Measurements from ENCODE around the gene GAS6. TPM values are rescaled to one million over a fixed set of nuclear protein-coding genes. Genes with fewer than 3 reads are reported as not detected.

Gene GAS6
- total and polyA plus RNA-seq, 9 of the 15 experiments (the other 6 are each of a cell fraction or from before 2014, with no cell fraction given): 0.14 to 9.7 (median 4.7) TPM; not detected in 1

DNA sequence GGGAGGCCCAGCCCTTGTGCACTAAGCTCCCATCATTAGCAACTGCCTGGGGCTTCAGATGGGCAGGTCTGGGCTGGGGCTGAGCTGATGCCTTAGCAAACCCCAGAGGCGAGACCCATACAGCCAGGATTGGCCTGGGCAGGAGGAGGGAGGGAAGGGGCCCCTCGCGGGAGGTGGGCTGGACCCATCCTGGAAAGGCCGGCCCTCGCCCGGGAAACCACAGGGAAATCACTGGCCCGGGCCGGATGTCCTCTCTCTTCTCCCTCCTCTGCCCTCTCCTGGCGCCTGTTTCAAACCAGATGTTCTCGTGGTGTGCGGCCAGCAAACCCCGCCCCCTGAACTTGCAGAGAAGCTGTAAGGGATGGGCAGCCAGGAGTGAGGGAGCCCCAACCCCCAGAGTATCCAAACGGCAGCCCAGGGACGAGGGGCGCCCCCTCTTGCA lies 61.8 kb downstream of the GAS6 start:
- no peak overlapping the region for H3K27ac ChIP-seq (ENCODE audit: extremely low read depth, low read depth, low read length)
- no peak overlapping the region for H3K9ac ChIP-seq (ENCODE audit: insufficient read depth in 1 of 2, low read depth in 2 of 2, low read length in 2 of 2)
- DNase-seq (ENCODE audit: extremely low read depth in 1 of 4, low spot score in 3 of 4) (peak; percentile 19 to 27 (median 24)), FAIRE-seq (no peak), ATAC-seq (peak; percentile 81)
- no peak overlapping the region for H3K4me2 ChIP-seq (ENCODE audit: insufficient read depth, low read length)
- peaks cover 0 to 29% of the 10 kb centered on the region in 2 experiments; a peak in 2 of 5 replicates for H3K4me1 ChIP-seq (replicated peaks in 1 of 2; ENCODE audit: control insufficient read depth in 2 of 2, insufficient read depth in 2 of 2, low read length in 2 of 2)
- no peaks in the 10 kb centered on the region for H3K9me3 ChIP-seq (replicated peaks; ENCODE audit: control insufficient read depth, insufficient read depth, low read depth, low read length)
- peaks cover 8 to 66% of the 10 kb centered on the region in 2 experiments; a peak in 4 of 5 replicates for H3K27me3 ChIP-seq (ENCODE audit: control insufficient read depth in 2 of 2, insufficient read depth in 2 of 2, low read length in 2 of 2)
- in situ Hi-C loops (cut with MboI) (loop anchor here (5.0 kb wide), 1 partner anchor 145 kb away; the partner anchor contains the start of gene ATP4B), intact Hi-C loops (cut with micrococcal nuclease) (no loop called here)
- no peaks in the 10 kb centered on the region for H3K79me2 ChIP-seq (ENCODE audit: control insufficient read depth, insufficient read depth, low read length)
- CTCF ChIA-PET (ENCODE audit: low intra/inter-chr PET ratio): no interaction called here
- no TSS peak for BruUV-seq (replicated peaks)
- no peaks in the 10 kb centered on the region for H3K9me1 ChIP-seq (ENCODE audit: control insufficient read depth, insufficient read depth, low read length)
- no peaks in the 10 kb centered on the region for H4K20me1 ChIP-seq (replicated peaks; ENCODE audit: control insufficient read depth, insufficient read depth, low read length)
- 0% methylated on average over 4 of the region's 15 CpGs for WGBS (ENCODE audit: insufficient coverage, low coverage, missing lambda C conversion rate)
- peak; percentile 43 for TF ChIP-seq GABPA (tag; conservative IDR thresholded peaks at IDR 0.05; ENCODE audit: low read depth)
- TF ChIP-seq SNIP1 (IDR thresholded peaks at IDR 0.05; ENCODE audit: low read depth): no peak
- POLR2A ChIA-PET: no interaction called here
- H3K36me3 ChIP-seq (ENCODE audit: control insufficient read depth, insufficient read depth, low read length): no peaks in the 10 kb centered on the region
- no peak overlapping the region for H3K4me3 ChIP-seq
- no peak overlapping the region for H2AFZ ChIP-seq (ENCODE audit: low read depth, low read length)

- CTCF ChIA-PET (ENCODE audit: low intra/inter-chr PET ratio): no interaction called here
- FAIRE-seq: no peak
- ATAC-seq: no peak
- Histone ChIP-seq H3K9me3 (replicated peaks; ENCODE audit: control insufficient read depth, insufficient read depth, low read depth, low read length) (no peaks in the 10 kb centered on the region), H3K9me1 (ENCODE audit: control insufficient read depth, insufficient read depth, low read length) (no peaks in the 10 kb centered on the region), H3K4me2 (ENCODE audit: insufficient read depth, low read length) (no peak overlapping the region), H3K36me3 (ENCODE audit: control insufficient read depth, insufficient read depth, low read length) (no peaks in the 10 kb centered on the region), H3K9ac (ENCODE audit: insufficient read depth in 1 of 2, low read depth in 2 of 2, low read length in 2 of 2) (no peak overlapping the region), H3K4me1 (replicated peaks in 1 of 2; ENCODE audit: control insufficient read depth in 2 of 2, insufficient read depth in 2 of 2, low read length in 2 of 2) (peaks cover 0 to 35% of the 10 kb centered on the region in 2 experiments; a peak in 2 of 5 replicates), H3K4me3 (no peak overlapping the region), H3K79me2 (ENCODE audit: control insufficient read depth, insufficient read depth, low read length) (no peaks in the 10 kb centered on the region), H2AFZ (ENCODE audit: low read depth, low read length) (no peak overlapping the region), H4K20me1 (replicated peaks; ENCODE audit: control insufficient read depth, insufficient read depth, low read length) (no peaks in the 10 kb centered on the region), H3K27me3 (ENCODE audit: control insufficient read depth in 2 of 2, insufficient read depth in 2 of 2, low read length in 2 of 2) (peaks cover 8 to 71% of the 10 kb centered on the region in 2 experiments; a peak in 4 of 5 replicates), H3K27ac (ENCODE audit: extremely low read depth, low read depth, low read length) (no peak overlapping the region)
- BruUV-seq (replicated peaks): no TSS peak
- intact Hi-C loops (cut with micrococcal nuclease): no loop called here
- POLR2A ChIA-PET: no interaction called here
- no peak for DNase-seq (ENCODE audit: extremely low read depth in 1 of 4, low spot score in 3 of 4)
- 16% methylated on average over 20 of the region's 33 CpGs for WGBS (ENCODE audit: insufficient coverage, low coverage, missing lambda C conversion rate)
- no peak for TF ChIP-seq NCOA6 (IDR thresholded peaks at IDR 0.05)
- TF ChIP-seq ZNF274 (IDR thresholded peaks at IDR 0.05; ENCODE audit: borderline replicate concordance, low read depth, low read length): no peak
- TF ChIP-seq ZNF354B (CRISPR knock-in tag; IDR thresholded peaks at IDR 0.05): no peak
- no peak for TF ChIP-seq NR4A1 (CRISPR knock-in tag; IDR thresholded peaks at IDR 0.05)
- TF ChIP-seq NR4A1 (tag; IDR thresholded peaks at IDR 0.05): no peak
- TF ChIP-seq, protein P1, sequence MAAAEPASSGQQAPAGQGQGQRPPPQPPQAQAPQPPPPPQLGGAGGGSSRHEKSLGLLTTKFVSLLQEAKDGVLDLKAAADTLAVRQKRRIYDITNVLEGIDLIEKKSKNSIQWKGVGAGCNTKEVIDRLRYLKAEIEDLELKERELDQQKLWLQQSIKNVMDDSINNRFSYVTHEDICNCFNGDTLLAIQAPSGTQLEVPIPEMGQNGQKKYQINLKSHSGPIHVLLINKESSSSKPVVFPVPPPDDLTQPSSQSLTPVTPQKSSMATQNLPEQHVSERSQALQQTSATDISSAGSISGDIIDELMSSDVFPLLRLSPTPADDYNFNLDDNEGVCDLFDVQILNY (CRISPR knock-in tag; IDR thresholded peaks at IDR 0.05): no peak
- TF ChIP-seq FOSL1 (tag; conservative IDR thresholded peaks at IDR 0.05): no peak
- TF ChIP-seq FIP1L1 (IDR thresholded peaks at IDR 0.05; ENCODE audit: low read depth, low read length, poor library complexity, severe bottlenecking): no peak
- TF ChIP-seq HMG20A (CRISPR knock-in tag; conservative IDR thresholded peaks at IDR 0.05): no peak
- TF ChIP-seq, protein P2, sequence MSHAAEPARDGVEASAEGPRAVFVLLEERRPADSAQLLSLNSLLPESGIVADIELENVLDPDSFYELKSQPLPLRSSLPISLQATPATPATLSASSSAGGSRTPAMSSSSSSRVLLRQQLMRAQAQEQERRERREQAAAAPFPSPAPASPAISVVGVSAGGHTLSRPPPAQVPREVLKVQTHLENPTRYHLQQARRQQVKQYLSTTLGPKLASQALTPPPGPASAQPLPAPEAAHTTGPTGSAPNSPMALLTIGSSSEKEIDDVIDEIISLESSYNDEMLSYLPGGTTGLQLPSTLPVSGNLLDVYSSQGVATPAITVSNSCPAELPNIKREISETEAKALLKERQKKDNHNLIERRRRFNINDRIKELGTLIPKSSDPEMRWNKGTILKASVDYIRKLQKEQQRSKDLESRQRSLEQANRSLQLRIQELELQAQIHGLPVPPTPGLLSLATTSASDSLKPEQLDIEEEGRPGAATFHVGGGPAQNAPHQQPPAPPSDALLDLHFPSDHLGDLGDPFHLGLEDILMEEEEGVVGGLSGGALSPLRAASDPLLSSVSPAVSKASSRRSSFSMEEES (CRISPR knock-in tag; IDR thresholded peaks at IDR 0.05): no peak
- in situ Hi-C loops (cut with MboI): loop anchor here (5.0 kb wide), 1 partner anchor 144 kb away; the partner anchor contains the start of gene ATP4B
Observed at GRCh38 chr13:113801289-113801961, 62.5 kb downstream of the GAS6 start.

Measured in K562 (cell line).